ENCODE measurements around the gene CH25H.
"Not testable (repeated sequence)": the region's sequence is repeated elsewhere in the genome, so short reads cannot be mapped to it uniquely, and the experiment has no call there.

CH25H gene

DNA sequence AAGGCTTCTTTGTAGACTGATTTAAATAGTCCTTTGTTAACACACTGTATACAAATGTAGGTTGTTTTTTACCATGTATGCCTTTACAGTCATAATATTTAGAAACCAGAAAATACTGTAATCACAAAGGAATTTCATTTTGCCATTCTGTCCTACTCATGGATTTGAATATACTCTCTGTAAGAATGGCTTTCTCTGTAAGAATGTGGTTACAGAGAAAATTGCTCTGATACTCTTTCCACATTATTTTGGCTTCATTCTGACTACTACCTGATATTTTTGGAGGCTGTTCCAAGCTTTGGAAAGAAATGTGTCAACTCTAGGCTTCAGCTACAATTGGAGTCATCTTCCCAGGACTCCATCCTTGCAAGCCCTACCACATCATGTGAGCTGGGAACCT is 23.5 kb downstream of the CH25H start:
- no peak overlapping the region for H3K4me3 ChIP-seq (ENCODE audit: low read depth, low read length)
- ChIA-PET CTCF (interaction anchor here (0.7 to 1.3 kb wide), 4 partner anchors 10 to 348 kb away, joined by 3 to 5 read pairs (median 4); no protein-coding TSS in a partner anchor), POLR2A (no interaction called here)
- TF ChIP-seq, protein P1, sequence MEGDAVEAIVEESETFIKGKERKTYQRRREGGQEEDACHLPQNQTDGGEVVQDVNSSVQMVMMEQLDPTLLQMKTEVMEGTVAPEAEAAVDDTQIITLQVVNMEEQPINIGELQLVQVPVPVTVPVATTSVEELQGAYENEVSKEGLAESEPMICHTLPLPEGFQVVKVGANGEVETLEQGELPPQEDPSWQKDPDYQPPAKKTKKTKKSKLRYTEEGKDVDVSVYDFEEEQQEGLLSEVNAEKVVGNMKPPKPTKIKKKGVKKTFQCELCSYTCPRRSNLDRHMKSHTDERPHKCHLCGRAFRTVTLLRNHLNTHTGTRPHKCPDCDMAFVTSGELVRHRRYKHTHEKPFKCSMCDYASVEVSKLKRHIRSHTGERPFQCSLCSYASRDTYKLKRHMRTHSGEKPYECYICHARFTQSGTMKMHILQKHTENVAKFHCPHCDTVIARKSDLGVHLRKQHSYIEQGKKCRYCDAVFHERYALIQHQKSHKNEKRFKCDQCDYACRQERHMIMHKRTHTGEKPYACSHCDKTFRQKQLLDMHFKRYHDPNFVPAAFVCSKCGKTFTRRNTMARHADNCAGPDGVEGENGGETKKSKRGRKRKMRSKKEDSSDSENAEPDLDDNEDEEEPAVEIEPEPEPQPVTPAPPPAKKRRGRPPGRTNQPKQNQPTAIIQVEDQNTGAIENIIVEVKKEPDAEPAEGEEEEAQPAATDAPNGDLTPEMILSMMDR (IDR thresholded peaks at IDR 0.05; ENCODE audit: insufficient read depth, low read length, missing control alignments) = no peak
- DNase-seq (ENCODE audit: low read depth, low spot score) = no peak

DNA sequence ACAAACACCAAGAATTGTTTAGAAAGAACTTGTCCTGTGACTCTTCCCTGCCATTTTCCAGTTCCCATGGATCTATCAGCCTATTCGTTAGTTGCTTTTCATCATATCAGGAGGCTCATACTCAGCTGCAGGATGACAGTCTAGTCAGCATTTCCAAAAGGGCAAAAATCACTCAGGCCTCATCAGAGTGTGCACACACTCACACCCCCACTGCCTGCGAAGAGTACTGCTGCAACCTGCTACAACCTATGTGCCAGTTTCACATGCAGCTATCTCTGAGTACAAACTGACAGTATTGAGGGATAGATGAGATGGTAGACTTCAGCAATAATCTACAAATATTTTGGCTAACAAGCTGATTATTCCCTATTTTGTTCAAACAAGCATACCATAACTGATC is 24.2 kb downstream of the CH25H start:
- H3K4me3 ChIP-seq (ENCODE audit: low read depth, low read length) = no peak overlapping the region
- POLR2A ChIA-PET = no interaction called here
- CTCF ChIA-PET = interaction anchor here (1.3 kb wide), 1 partner anchor 153 kb away, joined by 4 read pairs; no protein-coding TSS in a partner anchor
- TF ChIP-seq, protein P1 (IDR thresholded peaks at IDR 0.05; ENCODE audit: insufficient read depth, low read length, missing control alignments) = no peak
- DNase-seq (ENCODE audit: low read depth, low spot score) = no peak

DNA sequence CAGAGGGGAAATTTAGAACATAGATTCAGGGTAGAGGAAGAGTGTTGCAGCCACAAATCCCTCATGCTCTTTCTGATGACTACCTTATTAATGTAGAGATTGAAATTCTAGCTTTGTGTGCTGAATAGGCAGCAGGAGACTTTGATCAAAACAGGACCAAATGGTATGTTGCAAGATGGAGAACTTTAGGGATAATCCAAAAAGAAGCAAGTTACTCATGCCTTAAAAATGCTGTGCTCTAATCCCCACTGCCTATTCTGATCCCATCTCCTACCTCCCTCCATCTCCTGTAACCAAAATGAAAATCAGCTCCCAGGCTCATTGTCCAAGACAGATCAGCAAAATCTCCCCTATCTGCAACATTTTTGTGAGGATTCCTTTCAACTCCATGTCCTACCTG is 31.3 kb downstream of the CH25H start:
- TF ChIP-seq, protein P1 (IDR thresholded peaks at IDR 0.05; ENCODE audit: insufficient read depth, low read length, missing control alignments) = no peak
- ChIA-PET POLR2A (interaction anchor here (0.5 kb wide), 1 partner anchor 18 kb away, joined by 3 read pairs; no protein-coding TSS in a partner anchor), CTCF (interaction anchor here (0.7 to 1.4 kb wide), 5 partner anchors 12 to 238 kb away, joined by 3 to 4 read pairs (median 3); partner anchors contain the start of gene IFIT5)
- H3K4me3 ChIP-seq (ENCODE audit: low read depth, low read length) = no peak overlapping the region
- DNase-seq (ENCODE audit: low read depth, low spot score) = no peak

DNA sequence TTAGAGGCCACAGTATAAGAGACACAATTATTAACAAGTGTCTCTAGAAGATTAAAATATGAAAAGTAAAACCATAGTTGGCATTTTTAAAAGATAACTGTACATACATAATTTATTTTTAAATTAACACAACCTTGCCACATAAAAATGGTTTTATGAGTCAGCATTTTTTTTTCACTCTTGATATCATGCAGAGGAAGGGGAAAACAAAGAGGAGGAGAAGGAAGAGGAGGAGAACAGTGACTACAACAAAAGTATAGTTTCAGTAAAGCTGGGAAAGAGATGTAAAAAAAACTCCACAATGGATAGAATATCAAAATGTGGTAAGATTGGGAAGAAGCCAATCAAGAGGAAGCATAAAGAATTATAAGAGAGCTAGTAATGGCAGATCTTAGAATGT is 34.0 kb downstream of the CH25H start:
- TF ChIP-seq, protein P1 (IDR thresholded peaks at IDR 0.05; ENCODE audit: insufficient read depth, low read length, missing control alignments) = no peak
- DNase-seq (ENCODE audit: low read depth, low spot score) = no peak
- H3K4me3 ChIP-seq (ENCODE audit: low read depth, low read length) = no peak overlapping the region
- CTCF ChIA-PET = interaction anchor here (0.8 to 2.2 kb wide), 4 partner anchors 11 to 41 kb away, joined by 3 to 6 read pairs (median 4); no protein-coding TSS in a partner anchor
- POLR2A ChIA-PET = no interaction called here

DNA sequence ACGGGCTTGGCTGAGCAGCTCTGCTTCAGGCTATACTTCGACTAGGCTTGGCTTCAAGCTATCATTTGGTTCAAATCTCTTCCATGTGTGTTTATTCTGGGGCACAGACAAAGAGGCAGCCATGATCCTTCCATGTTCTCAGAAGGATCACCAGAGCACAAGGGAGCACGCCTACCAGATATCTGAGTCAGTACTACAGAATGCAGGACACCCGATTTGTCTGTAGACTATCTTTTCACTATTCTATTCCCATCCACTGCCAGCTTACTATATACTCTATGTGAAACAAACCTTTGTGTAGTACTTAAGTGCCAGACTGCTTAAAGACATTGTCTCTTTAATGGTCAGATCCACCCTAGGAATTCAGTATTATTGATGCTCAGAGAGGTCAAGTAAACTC is 35.1 kb downstream of the CH25H start:
- TF ChIP-seq, protein P1 (IDR thresholded peaks at IDR 0.05; ENCODE audit: insufficient read depth, low read length, missing control alignments) = no peak
- no peak overlapping the region for H3K4me3 ChIP-seq (ENCODE audit: low read depth, low read length)
- ChIA-PET CTCF (interaction anchor here (0.8 kb wide), 2 partner anchors 11 to 45 kb away, joined by 3 to 4 read pairs; no protein-coding TSS in a partner anchor), POLR2A (no interaction called here)
- no peak for DNase-seq (ENCODE audit: low read depth, low spot score)

DNA sequence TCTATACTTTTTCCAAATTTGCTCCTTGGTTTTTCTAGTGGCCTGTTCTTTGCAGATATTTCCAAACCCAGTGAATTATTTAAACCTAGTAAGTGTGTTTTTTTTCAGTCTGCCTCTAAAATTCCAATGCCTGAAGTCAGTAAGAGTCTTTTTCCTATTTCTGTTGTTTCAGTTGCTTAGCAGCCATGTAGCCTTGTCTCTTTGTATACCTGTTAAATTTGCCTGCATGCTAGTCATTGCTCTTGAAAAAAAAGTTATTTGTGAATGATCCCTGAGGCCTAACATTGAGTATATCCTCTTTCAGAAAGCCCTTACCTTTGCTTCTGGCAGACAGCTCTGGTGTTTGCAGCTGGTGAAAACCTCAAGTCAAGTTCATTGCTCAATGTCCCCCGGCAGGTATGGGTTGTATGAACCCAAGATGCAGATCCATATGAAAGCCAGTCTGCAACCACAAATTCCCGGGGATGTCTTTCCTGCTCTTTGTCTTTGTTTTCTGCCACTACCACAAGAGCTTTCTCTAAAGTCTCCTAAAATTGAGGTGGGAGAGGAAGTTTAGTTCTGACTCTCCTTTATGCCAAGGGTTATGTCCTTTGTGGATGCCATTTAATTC is 35.7 kb downstream of the CH25H start:
- DNase-seq (ENCODE audit: low read depth, low spot score) = no peak
- ChIA-PET POLR2A (no interaction called here), CTCF (interaction anchor here (0.8 kb wide), 1 partner anchor 46 kb away, joined by 4 read pairs; no protein-coding TSS in a partner anchor)
- TF ChIP-seq, protein P1 (IDR thresholded peaks at IDR 0.05; ENCODE audit: insufficient read depth, low read length, missing control alignments) = no peak
- no peak overlapping the region for H3K4me3 ChIP-seq (ENCODE audit: low read depth, low read length)

DNA sequence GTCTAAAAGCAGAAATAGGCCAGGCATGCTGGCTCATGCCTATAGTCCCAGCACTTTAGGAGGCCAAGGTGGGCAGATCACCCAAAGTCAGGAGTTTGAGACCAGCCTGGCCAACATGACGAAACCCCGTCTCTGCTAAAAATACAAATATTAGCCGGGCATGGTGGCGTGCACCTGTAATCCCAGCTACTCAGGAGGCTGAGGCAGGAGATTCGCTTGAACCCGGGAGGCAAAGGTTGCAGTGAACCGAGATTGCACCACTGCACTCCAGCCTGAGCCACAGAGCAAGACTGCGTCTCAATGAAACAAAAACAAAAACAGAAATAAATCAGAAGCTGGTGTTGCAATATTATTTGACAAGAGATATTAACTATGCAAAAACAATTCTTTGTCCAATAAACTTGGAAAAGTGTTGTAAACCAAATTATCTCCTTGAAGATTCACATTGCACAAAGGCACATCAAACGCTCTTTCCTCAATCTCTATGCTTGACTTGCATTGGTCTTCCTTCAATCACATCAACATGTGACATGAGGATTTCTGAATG is 38.7 kb downstream of the CH25H start:
- CTCF ChIA-PET = interaction anchor here (2.1 kb wide), 1 partner anchor 139 kb away, joined by 6 read pairs; no protein-coding TSS in a partner anchor
- H3K4me3 ChIP-seq (ENCODE audit: low read depth, low read length); DNase-seq (ENCODE audit: low read depth, low spot score); POLR2A ChIA-PET: not testable (repeated sequence)

Measured in AG04449 (cell line).